Activated T-helper 1 cell treated with anti-CD3 and anti-CD28 coated beads, Interleukin-12 subunit alpha, Interleukin-12 subunit beta, Interleukin-2, Interleukin-4 antibody, amounts not matched to agents 30 ng/mL and 10 ng/mL and 1 ng/mL, durations not matched to agents 14 hours and 24 hours and 36 hours (primary cell): Measurements from ENCODE around the gene METTL26. TPM values are rescaled to one million over a fixed set of nuclear protein-coding genes. Genes with fewer than 3 reads are reported as not detected.
"Not testable (repeated sequence)": the region's sequence is repeated elsewhere in the genome, so short reads cannot be mapped to it uniquely, and the experiment has no call there.

Experiments
- DNase-seq: peaks from one replicate; pipeline ENCODE4 v3.0.0; 2021; ENCODE audit warnings: low spot score
- H3K27ac Mint-ChIP-seq: one replicate; pipeline ENCODE4 v1.8.0; 2021; ENCODE audit warnings: mild to moderate bottlenecking, mixed read lengths
- H3K27me3 Mint-ChIP-seq: one replicate; pipeline ENCODE4 v1.8.0; 2022; ENCODE audit warnings: mild to moderate bottlenecking, moderate library complexity, mixed read lengths; ENCODE audit not compliant: insufficient read depth
- H3K36me3 Mint-ChIP-seq: one replicate; pipeline ENCODE4 v1.8.0; 2021; ENCODE audit warnings: low read depth, mixed read lengths
- H3K4me1 Mint-ChIP-seq: one replicate; pipeline ENCODE4 v1.8.0; 2021; ENCODE audit warnings: low read depth, mixed read lengths
- H3K4me3 Mint-ChIP-seq: one replicate; pipeline ENCODE4 v1.8.0; 2021; ENCODE audit warnings: mild to moderate bottlenecking, moderate library complexity, mixed read lengths
- H3K9me3 Mint-ChIP-seq: one replicate; pipeline ENCODE4 v1.8.0; 2021; ENCODE audit warnings: mixed read lengths
- intact Hi-C: fragments of 100-400 bp; cut with micrococcal nuclease; formaldehyde crosslinking; loops from one replicate; pipeline ENCODE4 v1.15.1; 2024
- total RNA-seq: library from RNA; stranded (reverse); gene quantifications from 2 replicates; pipeline ENCODE4 v1.2.3, GENCODE V29; 2022

METTL26 gene
- total RNA-seq, 1 donor from 2014 or later, result 147 TPM

- H3K36me3 Mint-ChIP-seq, result peaks cover 3% of the 10 kb centered on the region
- intact Hi-C loops, result no loop called here
- H3K27ac Mint-ChIP-seq, result no peak overlapping the region
- H3K9me3 Mint-ChIP-seq, result no peaks in the 10 kb centered on the region
- H3K4me3 Mint-ChIP-seq, result no peak overlapping the region
- no peaks in the 10 kb centered on the region for H3K27me3 Mint-ChIP-seq
- no peaks in the 10 kb centered on the region for H3K4me1 Mint-ChIP-seq
- DNase-seq, result no peak
Observed at GRCh38 chr16:616733-617586, 19.1 kb downstream of the METTL26 start.

- Mint-ChIP-seq H3K9me3 (no peaks in the 10 kb centered on the region), H3K36me3 (peaks cover 3% of the 10 kb centered on the region), H3K4me1 (no peaks in the 10 kb centered on the region), H3K27ac (no peak overlapping the region), H3K4me3 (no peak overlapping the region), H3K27me3 (no peaks in the 10 kb centered on the region)
- intact Hi-C loops, result no loop called here
- DNase-seq, result no peak
Observed at GRCh38 chr16:615122-615521, 21.0 kb downstream of the METTL26 start.

GRCh38 chr16:610513-611381 is 25.4 kb downstream of the METTL26 start:
- Mint-ChIP-seq H3K36me3 (peaks cover 3% of the 10 kb centered on the region), H3K4me3 (no peak overlapping the region), H3K4me1 (no peaks in the 10 kb centered on the region), H3K27me3 (no peaks in the 10 kb centered on the region), H3K9me3 (no peaks in the 10 kb centered on the region), H3K27ac (no peak overlapping the region)
- intact Hi-C loops, result no loop called here
- DNase-seq, result no peak

DNA sequence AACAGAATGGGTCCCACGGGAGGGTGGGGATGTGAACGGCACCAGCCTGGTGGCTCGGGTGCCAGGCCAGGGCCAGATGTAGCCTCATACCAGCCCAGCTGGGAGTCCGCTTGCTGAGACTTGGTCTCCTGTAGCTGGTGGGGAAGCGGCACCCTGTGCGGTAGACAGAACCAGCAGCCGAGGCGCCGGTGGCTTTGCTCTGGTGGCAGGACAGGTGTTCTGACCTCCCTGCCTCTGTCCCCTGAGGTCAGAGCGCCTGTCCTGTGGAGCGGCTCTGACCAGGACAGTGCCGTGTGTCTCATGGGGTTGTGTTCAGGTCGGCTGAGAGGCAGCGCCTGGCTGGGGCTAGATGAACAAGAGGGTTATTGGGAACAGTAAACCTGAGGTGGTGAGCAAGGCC is 26.1 kb downstream of the METTL26 start:
- H3K4me3 Mint-ChIP-seq, result no peak overlapping the region
- intact Hi-C loops, result no loop called here
- H3K36me3 Mint-ChIP-seq, result peaks cover 3% of the 10 kb centered on the region
- H3K4me1 Mint-ChIP-seq, result no peaks in the 10 kb centered on the region
- no peaks in the 10 kb centered on the region for H3K9me3 Mint-ChIP-seq
- no peak overlapping the region for H3K27ac Mint-ChIP-seq
- H3K27me3 Mint-ChIP-seq, result no peaks in the 10 kb centered on the region
- no peak for DNase-seq

DNA sequence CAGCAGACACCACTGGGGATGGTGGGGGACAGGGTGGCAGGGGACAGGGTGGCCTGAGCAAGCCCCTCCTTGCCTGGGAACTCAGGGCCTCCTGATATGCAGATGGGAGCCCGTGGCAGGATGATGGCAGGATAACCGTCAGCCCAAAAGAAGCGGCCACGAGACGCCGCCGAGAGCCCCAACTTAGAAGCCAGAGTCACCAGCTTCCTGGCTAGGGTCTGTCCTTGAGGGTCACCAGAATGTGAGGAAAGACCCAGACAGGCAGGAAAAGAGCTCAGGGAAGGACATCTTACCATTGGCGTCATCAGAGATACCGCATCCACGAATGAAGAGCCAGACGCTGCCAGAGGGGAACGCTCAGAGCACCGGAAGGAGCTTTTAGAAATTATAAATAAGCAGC is 26.8 kb downstream of the METTL26 start:
- Mint-ChIP-seq H3K36me3 (peaks cover 1% of the 10 kb centered on the region), H3K4me1 (no peaks in the 10 kb centered on the region), H3K27ac (no peak overlapping the region), H3K4me3 (no peak overlapping the region), H3K27me3 (no peaks in the 10 kb centered on the region), H3K9me3 (no peaks in the 10 kb centered on the region)
- intact Hi-C loops, result no loop called here
- no peak for DNase-seq

DNA sequence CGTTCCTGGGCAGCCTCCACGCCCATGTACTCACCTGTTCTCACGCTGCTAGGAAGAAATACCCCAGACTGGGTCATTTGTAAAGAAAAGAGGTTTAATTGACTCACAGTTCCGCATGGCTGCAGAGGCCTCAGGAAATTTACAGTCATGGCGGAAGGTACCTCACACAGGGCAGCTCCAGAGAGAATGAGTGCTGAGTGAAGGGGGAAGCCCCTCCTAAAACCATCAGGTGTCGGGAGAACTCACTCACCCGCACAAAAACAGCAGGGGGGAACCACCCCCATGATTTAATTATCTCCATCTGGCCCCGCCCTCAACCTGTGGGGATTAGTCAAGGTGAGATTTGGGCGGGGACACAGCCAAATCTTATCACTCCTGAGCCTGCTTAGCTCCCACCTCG is 28.1 kb downstream of the METTL26 start:
- Mint-ChIP-seq H3K9me3 (no peaks in the 10 kb centered on the region), H3K4me1 (no peaks in the 10 kb centered on the region), H3K4me3 (no peak overlapping the region), H3K36me3 (peaks cover 2% of the 10 kb centered on the region), H3K27ac (no peak overlapping the region), H3K27me3 (no peaks in the 10 kb centered on the region)
- DNase-seq, result no peak
- intact Hi-C loops, result no loop called here

- no peak for DNase-seq
- no peaks in the 10 kb centered on the region for H3K27me3 Mint-ChIP-seq
- no peak overlapping the region for H3K4me3 Mint-ChIP-seq
- no peaks in the 10 kb centered on the region for H3K9me3 Mint-ChIP-seq
- H3K27ac Mint-ChIP-seq, result no peak overlapping the region
- peaks cover 2% of the 10 kb centered on the region for H3K36me3 Mint-ChIP-seq
- H3K4me1 Mint-ChIP-seq, result no peaks in the 10 kb centered on the region
- intact Hi-C loops, result no loop called here
Observed at GRCh38 chr16:606656-607307, 29.3 kb downstream of the METTL26 start.

DNA sequence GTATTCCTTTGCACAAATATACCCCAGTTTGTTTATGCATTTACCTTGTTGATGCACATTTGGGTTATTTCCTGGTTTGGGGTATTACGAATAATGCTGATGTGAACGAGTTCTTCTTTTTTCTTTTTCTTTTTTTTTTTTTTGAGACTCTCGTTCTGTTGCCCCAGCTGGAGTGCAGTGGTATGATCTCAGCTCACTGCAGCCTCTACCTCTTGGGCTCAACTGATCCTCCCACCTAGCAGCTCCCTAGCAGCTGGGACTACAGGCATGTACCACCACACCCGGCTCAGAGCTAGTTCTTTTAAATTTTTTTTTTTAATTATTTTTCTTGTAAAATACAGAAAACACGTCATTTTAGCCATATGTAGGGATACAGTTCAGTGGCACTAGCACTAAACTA is 32.2 kb downstream of the METTL26 start:
- Mint-ChIP-seq H3K27ac (no peak overlapping the region), H3K36me3 (peaks cover 2% of the 10 kb centered on the region), H3K9me3 (no peaks in the 10 kb centered on the region), H3K27me3 (no peaks in the 10 kb centered on the region), H3K4me3 (no peak overlapping the region), H3K4me1 (no peaks in the 10 kb centered on the region)
- intact Hi-C loops, result no loop called here
- no peak for DNase-seq

- H3K27ac Mint-ChIP-seq, result no peak overlapping the region
- H3K4me1 Mint-ChIP-seq, result no peaks in the 10 kb centered on the region
- no peak overlapping the region for H3K4me3 Mint-ChIP-seq
- no peaks in the 10 kb centered on the region for H3K9me3 Mint-ChIP-seq
- peaks cover 15% of the 10 kb centered on the region for H3K36me3 Mint-ChIP-seq
- DNase-seq, result no peak
- intact Hi-C loops, result no loop called here
- H3K27me3 Mint-ChIP-seq, result no peaks in the 10 kb centered on the region
Observed at GRCh38 chr16:600781-601180, 35.3 kb downstream of the METTL26 start.

- Mint-ChIP-seq H3K27me3 (no peaks in the 10 kb centered on the region), H3K27ac (no peak overlapping the region), H3K36me3 (peaks cover 14% of the 10 kb centered on the region), H3K4me1 (peaks cover 6% of the 10 kb centered on the region), H3K4me3 (no peak overlapping the region), H3K9me3 (no peaks in the 10 kb centered on the region)
- no peak for DNase-seq
- intact Hi-C loops, result no loop called here
Observed at GRCh38 chr16:598823-599739, 37.0 kb downstream of the METTL26 start.

DNA sequence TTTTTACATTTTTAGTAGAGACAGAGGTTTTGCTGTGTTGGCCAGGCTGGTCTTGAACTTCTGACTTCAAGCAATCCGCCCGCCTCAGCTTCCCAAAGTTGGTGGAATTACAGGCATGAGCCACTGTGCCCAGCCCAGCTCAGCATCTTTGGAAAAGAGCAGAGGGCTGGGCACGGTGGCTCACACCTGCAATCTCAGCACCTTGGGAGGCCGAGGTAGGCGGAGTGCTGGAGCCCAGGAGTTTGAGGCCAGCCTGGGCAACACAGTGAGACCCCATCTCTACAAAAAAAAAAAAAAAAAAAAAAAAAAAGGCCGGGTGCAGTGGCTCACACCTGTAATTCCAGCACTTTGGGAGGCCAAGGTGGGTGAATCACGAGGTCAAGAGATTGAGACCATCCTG is 38.5 kb downstream of the METTL26 start:
- H3K36me3 Mint-ChIP-seq, result peaks cover 14% of the 10 kb centered on the region
- DNase-seq, intact Hi-C loops, H3K9me3 Mint-ChIP-seq, H3K4me1 Mint-ChIP-seq, H3K27ac Mint-ChIP-seq, H3K27me3 Mint-ChIP-seq, H3K4me3 Mint-ChIP-seq: not testable (repeated sequence)

DNA sequence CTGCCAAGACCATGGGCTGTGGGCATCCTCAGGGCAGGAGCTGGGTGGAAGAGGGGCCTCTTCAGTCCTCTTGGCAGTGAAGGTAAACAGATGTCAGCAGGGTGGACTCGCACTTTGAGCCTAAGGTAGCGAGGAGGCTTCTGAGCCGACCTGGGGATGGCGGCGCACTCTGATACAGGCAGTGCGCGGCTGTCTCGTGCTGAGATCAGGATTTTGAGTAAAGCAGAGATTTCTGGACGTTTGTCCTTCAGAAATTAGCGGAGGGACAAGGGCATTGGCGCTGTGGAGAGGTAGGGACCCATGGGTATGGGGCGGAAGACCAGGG is 39.4 kb downstream of the METTL26 start:
- Mint-ChIP-seq H3K9me3 (no peaks in the 10 kb centered on the region), H3K27ac (no peak overlapping the region), H3K4me1 (peaks cover 10% of the 10 kb centered on the region), H3K27me3 (no peaks in the 10 kb centered on the region), H3K36me3 (peaks cover 14% of the 10 kb centered on the region), H3K4me3 (no peak overlapping the region)
- no peak for DNase-seq
- intact Hi-C loops, result no loop called here
